ENCODE measurements around the gene KIAA0513. TPM values are rescaled to one million over a fixed set of nuclear protein-coding genes. Genes with fewer than 3 reads are reported as not detected.

KIAA0513 gene
- total and polyA plus RNA-seq, 2 of the 13 experiments (the other 11 are each of a cell fraction or from before 2014, with no cell fraction given) = 1.8 TPM

DNA sequence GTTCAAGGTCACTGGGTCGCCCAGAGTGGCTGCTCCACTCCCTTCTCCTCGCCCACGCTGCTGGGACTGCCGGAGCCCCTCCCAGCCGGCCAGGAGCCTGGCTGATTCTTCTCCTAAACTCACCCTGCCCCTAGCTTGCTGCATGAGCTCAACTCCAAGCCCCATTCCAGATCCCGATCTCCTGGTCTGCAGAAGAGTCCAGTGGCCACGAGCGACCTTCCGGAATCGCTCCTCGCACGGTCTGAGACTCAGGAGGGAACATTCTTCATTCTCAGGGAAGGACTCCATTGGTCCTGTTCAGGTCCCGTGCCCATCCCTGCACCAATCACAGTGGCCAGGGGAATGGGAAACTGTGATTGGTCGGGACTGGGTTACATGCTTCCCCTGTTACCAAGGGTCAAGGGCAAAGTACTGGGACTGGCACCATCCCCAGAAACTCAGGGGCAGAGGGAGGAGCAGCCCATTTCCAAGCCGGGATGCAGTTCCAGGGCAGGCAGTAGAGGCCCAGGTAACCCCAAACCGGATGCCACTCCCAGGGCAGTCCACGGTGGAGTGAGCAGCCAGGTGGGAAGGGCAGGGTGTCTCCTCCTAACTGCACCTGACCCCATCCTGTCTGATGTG, 109.2 kb downstream of the KIAA0513 start (continued):
- TF ChIP-seq KDM4B (CRISPR knock-in tag; IDR thresholded peaks at IDR 0.05) = no peak; the same call in 1 of the 2 replicates
- no peak for TF ChIP-seq ZBTB1 (CRISPR knock-in tag; IDR thresholded peaks at IDR 0.05; ENCODE audit: borderline replicate concordance)
- TF ChIP-seq TBL1XR1 (IDR thresholded peaks at IDR 0.05; ENCODE audit: borderline replicate concordance, low read length, partially characterized antibody) = no peak
- TF ChIP-seq, protein P1, sequence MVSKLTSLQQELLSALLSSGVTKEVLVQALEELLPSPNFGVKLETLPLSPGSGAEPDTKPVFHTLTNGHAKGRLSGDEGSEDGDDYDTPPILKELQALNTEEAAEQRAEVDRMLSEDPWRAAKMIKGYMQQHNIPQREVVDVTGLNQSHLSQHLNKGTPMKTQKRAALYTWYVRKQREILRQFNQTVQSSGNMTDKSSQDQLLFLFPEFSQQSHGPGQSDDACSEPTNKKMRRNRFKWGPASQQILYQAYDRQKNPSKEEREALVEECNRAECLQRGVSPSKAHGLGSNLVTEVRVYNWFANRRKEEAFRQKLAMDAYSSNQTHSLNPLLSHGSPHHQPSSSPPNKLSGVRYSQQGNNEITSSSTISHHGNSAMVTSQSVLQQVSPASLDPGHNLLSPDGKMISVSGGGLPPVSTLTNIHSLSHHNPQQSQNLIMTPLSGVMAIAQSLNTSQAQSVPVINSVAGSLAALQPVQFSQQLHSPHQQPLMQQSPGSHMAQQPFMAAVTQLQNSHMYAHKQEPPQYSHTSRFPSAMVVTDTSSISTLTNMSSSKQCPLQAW (CRISPR knock-in tag; IDR thresholded peaks at IDR 0.05) = peak; percentile 56; the same call in 1 of the 2 replicates
- TF ChIP-seq MAFK (conservative IDR thresholded peaks at IDR 0.05 in 1 of 2, IDR thresholded peaks at IDR 0.05 in 1 of 2; ENCODE audit: low read length in 2 of 2) = no peak
- peak; percentile 84; the same call in 1 of the 2 replicates for TF ChIP-seq ZNF556 (CRISPR knock-in tag; IDR thresholded peaks at IDR 0.05; ENCODE audit: borderline replicate concordance)
- peak; percentile 56 for TF ChIP-seq MEF2D (CRISPR knock-in tag; IDR thresholded peaks at IDR 0.05)
- 0 out of 2 replicates have a peak, but pooled peaks have one; percentile 23 for TF ChIP-seq ZKSCAN1 (IDR thresholded peaks at IDR 0.05; ENCODE audit: low read length)
- no peak for TF ChIP-seq ZNF17 (CRISPR knock-in tag; IDR thresholded peaks at IDR 0.05)
- TF ChIP-seq GRHL1 (CRISPR knock-in tag; conservative IDR thresholded peaks at IDR 0.05) = no peak
- no peak for TF ChIP-seq RFX3 (CRISPR knock-in tag; IDR thresholded peaks at IDR 0.05)
- TF ChIP-seq GFI1 (CRISPR knock-in tag; IDR thresholded peaks at IDR 0.05; ENCODE audit: borderline replicate concordance) = peak; percentile 95
- no peak for TF ChIP-seq GABPA (IDR thresholded peaks at IDR 0.05; ENCODE audit: low read depth, low read length)
- TF ChIP-seq GABPA (CRISPR knock-in tag; IDR thresholded peaks at IDR 0.05; ENCODE audit: low read depth) = peak; percentile 43
- peak; percentile 98; the same call in 1 of the 2 replicates for TF ChIP-seq ZNF280B (CRISPR knock-in tag; IDR thresholded peaks at IDR 0.05; ENCODE audit: borderline replicate concordance)
- TF ChIP-seq SMC3 (IDR thresholded peaks at IDR 0.05; ENCODE audit: low read length) = 0 out of 2 replicates have a peak, but pooled peaks have one; percentile 3
- TF ChIP-seq BHLHE40 (IDR thresholded peaks at IDR 0.05; ENCODE audit: low read length) = peak; percentile 89
- TF ChIP-seq, protein P2, sequence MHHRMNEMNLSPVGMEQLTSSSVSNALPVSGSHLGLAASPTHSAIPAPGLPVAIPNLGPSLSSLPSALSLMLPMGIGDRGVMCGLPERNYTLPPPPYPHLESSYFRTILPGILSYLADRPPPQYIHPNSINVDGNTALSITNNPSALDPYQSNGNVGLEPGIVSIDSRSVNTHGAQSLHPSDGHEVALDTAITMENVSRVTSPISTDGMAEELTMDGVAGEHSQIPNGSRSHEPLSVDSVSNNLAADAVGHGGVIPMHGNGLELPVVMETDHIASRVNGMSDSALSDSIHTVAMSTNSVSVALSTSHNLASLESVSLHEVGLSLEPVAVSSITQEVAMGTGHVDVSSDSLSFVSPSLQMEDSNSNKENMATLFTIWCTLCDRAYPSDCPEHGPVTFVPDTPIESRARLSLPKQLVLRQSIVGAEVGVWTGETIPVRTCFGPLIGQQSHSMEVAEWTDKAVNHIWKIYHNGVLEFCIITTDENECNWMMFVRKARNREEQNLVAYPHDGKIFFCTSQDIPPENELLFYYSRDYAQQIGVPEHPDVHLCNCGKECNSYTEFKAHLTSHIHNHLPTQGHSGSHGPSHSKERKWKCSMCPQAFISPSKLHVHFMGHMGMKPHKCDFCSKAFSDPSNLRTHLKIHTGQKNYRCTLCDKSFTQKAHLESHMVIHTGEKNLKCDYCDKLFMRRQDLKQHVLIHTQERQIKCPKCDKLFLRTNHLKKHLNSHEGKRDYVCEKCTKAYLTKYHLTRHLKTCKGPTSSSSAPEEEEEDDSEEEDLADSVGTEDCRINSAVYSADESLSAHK (CRISPR knock-in tag; IDR thresholded peaks at IDR 0.05; ENCODE audit: borderline replicate concordance) = no peak
- TF ChIP-seq NCOA1 (CRISPR knock-in tag; IDR thresholded peaks at IDR 0.05) = 0 out of 2 replicates have a peak, but pooled peaks have one; percentile 6
- TF ChIP-seq ZBTB8A (CRISPR knock-in tag; IDR thresholded peaks at IDR 0.05; ENCODE audit: borderline replicate concordance, low read depth) = no peak
- no peak; the same call in 1 of the 2 replicates for TF ChIP-seq BRD4 (CRISPR knock-in tag; IDR thresholded peaks at IDR 0.05)
- TF ChIP-seq ARID2 (CRISPR knock-in tag; IDR thresholded peaks at IDR 0.05; ENCODE audit: borderline replicate concordance) = peak; percentile 98
- TF ChIP-seq ZNF224 (CRISPR knock-in tag; IDR thresholded peaks at IDR 0.05) = no peak
- no peak for TF ChIP-seq NFE2L2 (IDR thresholded peaks at IDR 0.05; ENCODE audit: low read length)

Measured in HepG2 (cell line).